SW480 (cell line): ENCODE results near the gene MTCL1.
A peak's percentile ranks its signal among the peaks of the same experiment; 100 is the strongest.
"Not testable (repeated sequence)": the region's sequence is repeated elsewhere in the genome, so short reads cannot be mapped to it uniquely, and the experiment has no call there.

Experiments used
- DNase-seq: peaks from one replicate; pipeline ENCODE4 v3.0.0-alpha.2; 2016; ENCODE audit warnings: low spot score

Gene MTCL1

DNA sequence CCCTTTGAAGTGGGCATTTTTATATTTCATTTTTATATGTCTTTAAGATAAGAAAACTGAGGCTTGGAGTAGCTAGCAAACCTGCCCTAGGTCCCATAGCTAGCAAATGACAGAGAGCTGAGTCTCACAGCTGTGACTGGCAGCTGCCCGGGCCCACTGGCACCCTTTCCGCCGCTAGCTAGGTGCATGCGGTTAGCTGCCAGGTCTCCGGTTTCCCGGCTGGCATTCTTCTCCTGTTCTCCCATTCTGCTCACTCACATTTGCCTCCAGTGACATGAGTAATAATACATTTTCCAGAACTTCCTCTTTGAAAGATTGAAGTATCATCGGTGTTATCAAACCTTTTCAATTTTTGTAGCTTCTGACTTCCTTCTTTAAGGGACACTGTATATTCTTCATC lies 38.7 kb downstream of the MTCL1 start:
- DNase-seq = no peak

DNA sequence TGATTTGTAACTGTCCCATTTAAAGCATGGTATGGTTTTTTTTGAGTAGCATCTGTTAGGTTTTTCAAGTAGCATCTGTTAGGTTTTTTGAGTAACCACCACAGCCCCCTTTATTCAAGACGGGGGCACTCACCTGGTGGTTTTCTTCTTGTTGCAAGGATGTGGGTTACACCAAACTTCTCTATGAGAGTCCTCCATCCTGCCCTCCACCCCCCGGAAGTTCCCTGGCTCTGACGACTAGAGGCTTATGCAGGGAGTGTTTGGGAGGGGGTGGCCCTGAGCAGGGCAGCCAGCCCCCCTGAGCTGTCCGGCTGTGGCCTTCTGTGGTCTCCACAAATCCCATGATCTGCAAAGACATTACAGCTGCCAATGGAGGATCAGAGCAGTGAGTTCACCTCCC lies 39.3 kb downstream of the MTCL1 start:
- no peak for DNase-seq

DNA sequence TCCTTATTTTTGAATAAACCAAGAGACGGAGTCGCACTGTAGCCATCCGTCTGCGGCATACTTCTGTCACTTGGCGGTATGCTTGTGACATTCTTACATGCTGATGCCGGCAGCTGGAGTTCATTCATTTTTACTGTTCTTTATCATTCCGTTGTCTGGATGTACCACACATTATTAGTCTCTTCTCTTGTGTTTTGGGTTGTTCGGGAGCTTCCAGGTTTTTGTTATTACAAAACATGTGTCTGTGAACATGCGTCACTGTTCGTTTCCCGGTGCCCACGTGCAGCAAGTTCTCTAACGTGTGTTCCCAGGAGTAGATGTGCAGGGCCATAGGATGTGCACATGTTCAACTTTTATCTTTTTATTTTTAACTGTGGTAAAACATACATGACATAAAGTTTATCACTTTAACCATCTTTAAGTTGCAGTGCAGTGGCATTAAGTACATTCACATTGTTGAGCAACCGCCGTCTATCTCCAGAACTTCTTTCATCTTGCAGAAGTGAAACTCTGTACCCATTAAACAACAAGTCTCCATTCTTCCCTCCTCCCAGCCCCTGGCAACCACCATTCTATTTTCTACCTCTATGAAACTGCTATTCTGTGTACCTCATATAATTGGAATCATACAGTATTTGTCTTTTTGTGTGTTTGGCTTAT lies 40.1 kb downstream of the MTCL1 start:
- DNase-seq = no peak

DNA sequence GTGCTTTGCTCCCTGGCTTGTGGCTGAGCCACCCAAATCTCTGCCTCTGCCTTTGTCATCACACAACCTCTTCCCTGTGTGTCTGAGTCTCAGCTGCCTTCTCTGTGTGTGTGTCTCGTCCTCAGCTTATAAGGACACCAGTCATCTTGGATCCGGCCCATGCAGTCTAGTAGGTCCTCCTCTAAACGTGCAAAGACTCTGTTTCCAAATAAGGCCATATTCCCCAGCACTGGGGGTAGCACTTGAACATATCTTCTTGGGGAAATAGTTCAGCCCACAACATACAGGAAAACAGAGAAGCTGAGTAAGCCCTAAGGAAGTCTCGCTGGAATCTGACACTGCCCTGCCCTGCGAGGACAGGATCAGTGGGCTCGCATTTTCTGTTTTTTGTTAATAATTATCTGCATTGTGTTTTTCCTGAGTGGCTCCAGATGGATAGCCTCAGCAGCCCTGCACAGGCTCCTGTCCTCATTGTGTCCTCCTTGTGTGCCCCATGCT lies 42.1 kb downstream of the MTCL1 start:
- no peak for DNase-seq

DNA sequence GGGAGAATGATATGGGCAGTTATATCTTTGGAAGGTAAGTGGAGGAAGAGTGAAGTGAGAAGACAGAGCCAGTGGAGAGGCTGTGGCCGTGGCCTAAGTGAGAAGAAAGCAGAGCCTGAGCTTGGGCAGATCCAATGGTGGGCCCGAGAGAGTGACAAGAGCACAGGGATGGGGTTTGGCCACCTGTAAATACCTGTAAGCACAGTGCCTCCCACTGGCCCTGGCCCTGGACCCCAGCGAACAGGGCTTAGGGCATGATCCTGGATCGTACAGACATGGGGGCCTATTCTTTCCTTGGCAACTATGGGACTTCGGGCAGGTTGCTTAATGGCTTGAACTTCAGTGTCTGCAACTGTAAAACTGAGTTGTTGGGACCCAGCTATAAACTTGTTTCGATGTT lies 44.1 kb downstream of the MTCL1 start:
- DNase-seq = no peak

DNA sequence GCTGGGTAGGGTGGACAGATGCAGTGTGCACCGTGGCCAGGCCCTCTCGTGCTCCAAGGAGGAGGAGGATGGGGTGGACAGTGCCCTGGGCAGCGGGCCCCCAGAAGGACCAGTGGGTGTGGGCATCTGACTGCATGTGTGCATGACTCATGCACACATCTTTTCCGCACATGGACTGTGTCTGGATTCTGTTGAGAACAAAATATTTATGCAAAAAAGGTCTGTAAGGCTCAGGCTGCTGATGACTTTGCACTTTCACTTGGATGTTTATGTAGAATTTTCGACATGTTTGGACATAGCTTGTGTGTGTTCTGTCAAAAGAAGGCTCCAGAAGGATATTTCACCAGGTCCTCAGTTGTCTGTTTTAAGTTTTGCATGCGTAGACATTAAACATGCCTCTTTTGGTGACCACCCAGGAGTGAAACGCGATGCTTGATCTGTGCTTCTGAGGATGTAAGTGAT lies 45.6 kb downstream of the MTCL1 start:
- no peak for DNase-seq

DNA sequence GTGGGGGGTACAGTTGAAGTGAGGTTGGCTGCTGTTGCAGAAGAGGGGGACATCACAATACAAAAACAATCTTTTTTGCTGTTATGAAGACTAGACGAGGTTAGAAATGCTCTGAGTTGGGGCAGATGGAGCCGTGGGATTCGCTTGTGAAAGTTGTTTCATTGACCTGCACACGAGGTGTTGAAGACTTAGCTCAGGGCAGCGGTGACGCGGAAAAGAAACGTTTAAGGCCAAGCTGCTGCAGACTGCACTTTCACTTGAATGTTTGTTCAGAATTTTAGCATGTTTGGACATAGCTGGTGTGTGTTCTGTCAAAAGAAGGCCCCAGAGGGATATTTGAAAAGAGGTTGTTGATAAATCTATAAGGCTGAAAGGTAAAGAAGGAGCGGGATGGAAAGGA lies 46.3 kb downstream of the MTCL1 start:
- no peak for DNase-seq

DNA sequence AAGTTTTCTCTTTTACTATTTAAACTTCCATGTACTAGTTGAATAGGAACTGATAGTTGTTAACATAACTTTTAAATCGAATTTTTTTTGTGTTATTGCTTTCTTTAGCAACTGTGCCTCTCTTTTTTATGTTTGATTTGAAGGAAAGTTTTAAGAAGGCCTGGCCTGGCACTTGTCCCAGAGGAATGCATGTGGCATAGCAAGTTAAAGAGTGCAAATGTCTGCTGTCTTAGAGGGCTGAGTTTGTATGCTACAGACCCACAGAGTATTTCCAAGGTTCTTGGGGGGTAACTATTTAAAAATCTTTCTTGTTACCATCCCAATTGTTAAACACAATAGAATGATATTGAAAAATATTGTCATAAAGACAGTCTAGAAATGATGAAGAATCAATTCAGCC lies 47.0 kb downstream of the MTCL1 start:
- DNase-seq = no peak

DNA sequence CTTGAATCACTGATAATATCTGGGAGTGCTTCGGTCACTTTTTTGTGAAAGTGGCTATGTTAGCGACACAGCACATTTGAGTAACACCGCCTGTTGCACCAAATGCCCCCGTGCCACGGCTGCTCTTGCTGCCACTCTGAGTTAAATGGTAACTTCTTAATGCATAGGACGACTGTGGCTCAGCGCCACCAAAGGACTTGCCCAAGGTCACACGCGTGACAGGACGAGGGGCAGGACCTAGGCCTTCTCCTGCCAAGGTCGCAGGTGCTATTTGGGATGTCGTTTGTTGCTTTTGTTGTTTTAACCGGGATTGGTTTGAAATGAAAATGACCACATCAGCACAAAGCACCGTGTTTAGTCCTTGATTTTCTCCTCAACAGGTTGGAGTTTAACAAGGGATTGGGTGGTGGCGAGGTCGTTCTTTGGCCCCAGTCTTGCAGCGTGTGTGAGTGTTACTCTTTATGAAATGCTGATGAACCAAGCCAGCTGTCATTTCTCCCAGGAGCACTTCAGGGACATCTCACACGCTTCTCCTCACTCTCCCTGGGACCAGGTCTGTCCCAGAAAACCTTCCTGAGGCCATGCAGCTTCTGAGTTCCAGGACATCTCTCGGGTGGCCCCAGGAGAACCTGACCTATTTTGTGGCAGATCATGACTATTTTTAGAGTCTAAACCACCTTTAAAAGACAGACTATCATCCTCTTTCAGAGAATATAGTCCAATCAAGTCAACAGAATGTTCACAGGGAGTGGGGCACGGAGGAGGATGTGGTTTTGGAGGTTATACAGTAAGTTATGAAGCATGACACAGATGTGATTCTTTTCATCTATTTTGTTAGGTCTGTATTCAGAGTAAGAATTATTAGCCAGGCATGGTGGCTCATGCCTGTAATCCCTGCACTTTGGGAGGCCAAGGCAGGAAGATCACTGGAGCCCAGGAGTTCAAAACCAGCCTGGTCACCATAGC lies 49.9 kb downstream of the MTCL1 start:
- no peak for DNase-seq

DNA sequence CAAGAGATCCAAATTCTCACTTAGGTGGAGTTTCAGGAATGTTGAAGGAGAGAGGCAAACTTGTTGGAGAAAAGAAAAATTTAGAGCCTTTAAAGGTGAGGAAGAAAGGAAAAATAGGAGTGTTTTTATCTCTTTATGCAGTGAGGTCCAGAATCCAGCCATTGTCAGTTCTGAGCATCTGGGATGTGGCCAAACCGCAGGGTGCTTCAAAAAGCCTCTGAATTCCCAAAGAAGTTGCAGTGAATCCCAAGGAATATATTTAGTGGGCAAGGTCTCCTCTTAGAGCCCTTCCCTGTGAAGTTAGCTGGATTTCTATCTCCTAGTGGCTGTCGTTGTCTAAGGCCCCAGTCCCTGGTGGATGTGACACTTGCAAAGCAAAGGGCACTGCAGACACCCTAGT lies 51.2 kb downstream of the MTCL1 start:
- DNase-seq = no peak

DNA sequence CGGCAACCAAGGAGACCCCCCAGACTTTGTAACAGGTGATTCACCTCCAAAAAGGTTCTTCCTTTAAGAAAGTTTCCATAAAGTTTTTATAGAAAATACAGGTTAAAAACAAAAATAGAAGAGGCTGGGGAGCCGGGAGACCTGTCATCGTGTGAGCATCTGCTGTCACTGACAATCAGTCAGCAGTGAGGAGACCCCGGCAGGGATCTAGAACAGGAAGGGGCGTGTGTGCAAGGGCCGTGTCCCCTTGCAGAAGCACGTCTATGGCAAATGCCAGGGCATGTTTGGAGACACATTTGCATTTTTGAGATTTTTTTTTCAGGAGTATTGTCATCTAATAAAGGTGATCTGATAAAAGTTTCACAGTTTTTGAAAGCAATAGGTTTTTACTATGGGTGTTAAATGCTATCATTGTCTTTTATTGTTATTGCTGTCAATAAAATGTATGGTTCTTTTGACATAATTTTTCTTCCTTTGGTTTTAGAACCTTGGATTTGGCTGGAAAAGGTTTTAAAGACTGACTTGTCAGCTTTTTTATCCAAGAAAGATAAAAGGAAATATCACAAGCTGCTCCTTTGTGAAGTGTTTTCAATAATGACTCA lies 52.1 kb downstream of the MTCL1 start:
- no peak for DNase-seq

DNA sequence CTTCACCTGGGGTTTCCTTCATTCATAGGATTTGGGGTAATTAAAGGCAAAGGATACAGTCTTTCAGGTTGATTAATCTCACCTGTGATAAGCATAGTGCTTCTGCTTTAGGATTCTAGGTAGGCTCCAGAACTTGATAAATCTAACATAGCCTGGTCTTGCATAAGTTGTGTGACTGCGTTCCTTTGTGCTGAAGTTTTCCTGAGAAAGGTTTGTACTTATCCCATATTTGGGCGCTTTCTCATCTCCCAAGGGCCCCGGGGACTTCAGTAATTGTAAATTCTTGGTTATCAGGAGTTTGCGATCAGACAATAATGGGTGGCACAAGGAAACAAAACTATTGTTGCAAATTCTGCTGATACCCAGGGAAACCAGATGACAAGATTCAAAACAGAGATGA lies 53.1 kb downstream of the MTCL1 start:
- no peak for DNase-seq

DNA sequence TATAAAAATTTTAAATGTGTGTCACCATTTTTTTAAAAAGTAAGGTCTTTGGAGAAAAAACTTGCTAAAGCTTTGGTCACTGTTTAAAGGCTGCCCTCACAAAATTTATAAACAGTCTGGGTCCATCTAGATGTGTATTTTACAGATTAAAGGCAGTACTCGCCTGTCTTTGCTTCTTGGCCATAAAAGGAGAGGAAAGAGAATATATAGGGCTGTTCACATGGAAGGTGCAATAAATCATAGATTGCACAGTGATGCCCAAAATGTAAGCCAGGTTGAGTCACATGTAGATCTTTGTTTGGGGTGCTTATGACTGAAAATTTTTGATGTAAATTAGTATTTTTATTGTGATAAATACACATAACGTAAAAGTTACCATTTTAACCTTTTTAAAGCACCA lies 55.6 kb downstream of the MTCL1 start:
- DNase-seq = no peak

DNA sequence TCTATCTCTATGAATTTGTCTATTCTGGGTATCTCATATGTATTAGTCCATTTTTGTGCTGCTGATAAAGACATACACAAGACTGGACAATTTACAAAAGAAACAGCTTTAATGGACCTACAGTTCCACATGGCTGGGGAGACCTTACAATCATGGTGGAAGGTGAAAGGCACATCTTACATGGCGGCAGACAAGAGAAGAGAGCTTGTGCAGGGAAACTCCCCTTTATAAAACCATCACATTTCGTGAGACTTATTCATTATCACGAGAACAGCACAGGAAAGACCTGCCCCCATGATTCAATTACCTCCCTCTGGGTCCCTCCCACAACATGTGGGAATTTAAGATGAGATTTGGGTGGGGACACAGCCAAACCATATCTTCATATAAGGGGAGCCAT lies 56.2 kb downstream of the MTCL1 start:
- not testable (repeated sequence) for DNase-seq

DNA sequence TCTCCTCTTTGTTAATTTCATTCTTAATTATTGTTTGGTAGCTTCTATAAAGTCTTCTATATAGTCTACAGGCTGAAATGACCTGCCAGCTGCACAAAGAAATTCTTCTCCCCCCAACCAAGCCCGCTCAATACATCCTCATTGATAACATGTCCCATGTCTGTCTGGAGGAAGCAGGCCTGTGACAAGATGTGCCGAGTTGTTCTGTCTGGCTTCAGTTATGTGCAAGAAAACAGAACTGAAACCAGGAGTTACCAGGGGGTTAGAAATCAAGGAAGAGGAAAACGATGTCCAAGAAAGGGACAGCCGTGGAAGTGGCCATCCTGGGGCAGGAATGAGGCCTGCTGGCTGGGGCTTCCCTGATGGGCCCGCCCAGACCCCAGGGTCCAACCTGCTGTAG lies 57.6 kb downstream of the MTCL1 start:
- no peak for DNase-seq

DNA sequence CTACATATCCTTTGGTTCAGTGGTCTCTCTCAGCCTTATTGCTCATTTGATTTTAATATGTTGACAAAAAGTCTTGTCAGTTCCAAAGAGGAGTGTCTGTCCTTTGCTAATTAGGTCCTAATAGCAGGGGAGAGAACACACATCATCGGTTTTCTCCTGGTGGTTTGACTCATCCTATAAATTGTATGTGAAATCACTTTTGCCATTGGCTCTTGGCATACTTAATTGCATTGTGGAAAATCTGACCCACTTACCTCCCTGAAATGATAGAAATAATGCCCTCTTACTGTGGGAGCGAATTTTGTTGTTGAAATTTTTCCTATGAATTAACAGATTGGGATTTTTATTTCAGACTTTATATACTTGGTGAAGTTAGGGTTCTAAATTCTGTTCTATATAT lies 58.3 kb downstream of the MTCL1 start:
- no peak for DNase-seq

DNA sequence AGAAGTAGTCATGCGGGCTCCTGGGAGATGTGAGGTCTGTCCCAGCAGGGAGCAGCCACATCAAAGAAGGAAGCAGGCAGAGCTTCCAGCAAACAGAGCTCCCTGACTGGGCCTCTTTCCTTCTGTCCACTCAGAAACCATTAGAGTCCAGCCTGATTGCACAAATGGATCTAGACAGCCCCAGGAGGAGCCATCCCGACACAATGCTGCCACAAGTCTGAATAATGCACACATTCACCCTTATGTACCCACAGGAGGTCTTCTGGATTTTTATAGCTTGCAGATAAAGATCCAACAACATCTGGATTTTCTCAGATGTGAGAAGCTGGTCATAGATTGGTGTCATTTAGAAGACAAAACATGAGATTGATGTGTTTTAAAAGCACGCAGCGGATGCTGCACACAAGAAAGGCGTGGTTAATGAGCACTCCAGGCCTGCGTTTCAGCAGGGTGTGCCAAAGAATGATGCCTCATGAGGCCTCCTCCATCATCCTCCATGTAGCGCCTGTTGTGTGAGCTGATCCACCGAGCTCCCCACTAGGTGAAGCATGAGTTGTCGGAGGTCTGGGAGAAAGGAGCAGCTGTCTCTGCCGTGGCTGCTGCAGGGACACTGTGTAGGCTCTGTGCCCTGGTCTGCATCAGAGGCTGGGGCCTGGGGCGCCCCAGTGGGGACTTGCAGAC lies 60.6 kb downstream of the MTCL1 start:
- peak; percentile 46 for DNase-seq

DNA sequence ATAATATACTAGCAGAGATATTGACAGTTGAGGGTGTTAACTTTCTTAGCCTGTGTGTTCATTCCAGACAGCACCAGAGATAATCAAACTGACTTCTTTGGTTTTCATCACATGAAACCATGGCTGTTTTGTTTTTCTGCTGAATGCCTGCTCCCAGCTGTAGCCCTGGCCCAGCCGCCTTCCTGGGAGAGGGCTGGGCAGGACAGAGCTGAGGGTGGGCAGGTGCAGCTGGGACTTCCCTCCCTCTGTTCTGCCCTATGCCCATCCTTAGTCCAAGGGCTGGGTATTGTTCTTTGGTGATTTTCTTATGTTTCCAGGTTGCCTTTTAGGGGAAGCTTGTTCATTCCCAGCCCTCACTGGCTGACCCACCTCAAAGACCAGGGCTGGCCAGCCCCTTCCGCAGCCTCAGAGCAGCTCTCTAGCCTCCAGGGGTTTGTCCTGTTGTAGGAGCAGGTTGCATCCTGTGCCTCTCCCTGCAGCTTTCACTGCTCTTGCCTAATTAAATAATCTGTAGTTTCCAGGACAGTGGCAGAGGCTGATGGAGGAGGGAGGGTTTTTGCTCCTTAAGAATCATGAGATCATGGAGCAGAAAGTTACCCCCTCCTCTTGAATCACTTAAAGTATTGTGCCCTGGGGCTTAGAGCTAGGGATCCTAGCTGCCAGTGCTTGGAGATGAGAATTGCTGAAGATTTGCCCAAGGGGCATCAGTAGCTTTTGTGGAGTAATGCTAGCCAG lies 61.4 kb downstream of the MTCL1 start:
- no peak for DNase-seq

DNA sequence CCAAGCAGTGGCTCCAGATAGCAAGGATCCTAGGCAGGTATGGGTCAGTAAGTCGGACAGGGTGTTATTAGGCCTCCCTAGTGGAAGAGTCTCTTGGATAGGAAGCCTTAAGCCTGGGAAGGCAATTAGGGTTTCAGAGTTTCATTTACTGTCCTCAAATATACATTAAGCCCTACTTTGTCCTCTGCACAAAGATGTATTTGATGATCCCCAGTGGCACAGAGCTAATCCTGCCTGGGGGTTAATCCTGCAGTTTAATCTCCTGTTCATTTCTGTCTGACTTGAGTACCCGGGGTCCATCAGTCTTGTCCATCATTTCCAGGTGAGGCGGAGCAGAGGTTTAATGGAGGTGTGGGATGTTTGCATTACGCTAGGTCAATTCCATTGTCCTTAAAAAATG lies 62.0 kb downstream of the MTCL1 start:
- no peak for DNase-seq

DNA sequence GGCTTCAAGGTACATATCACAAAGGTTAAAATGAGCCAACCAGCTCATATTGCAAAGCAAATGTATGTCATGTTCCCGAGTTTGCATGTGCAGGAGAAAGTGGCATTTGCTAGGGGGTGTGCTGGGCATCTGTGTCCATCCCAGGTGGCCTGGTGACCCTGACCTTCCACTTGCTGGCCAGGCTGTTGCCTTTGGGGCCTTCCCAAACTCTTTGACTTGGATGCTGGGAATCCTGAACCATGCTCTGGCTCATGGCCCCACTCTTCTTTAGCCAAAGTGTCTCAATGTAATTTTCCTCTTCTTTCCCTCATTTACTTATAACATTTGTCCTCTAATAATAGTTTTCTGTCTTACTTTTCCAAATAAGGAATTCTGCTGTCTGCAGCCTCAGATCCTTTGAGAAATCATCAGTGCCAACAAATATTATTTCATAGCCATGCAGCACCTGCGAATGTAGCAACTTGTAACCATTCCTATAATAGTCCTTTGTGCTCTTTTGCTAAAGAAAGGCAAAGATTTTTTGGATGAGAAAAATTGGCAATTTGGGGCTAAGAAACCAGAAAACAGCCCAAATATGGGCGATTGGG lies 64.2 kb downstream of the MTCL1 start:
- DNase-seq = no peak

DNA sequence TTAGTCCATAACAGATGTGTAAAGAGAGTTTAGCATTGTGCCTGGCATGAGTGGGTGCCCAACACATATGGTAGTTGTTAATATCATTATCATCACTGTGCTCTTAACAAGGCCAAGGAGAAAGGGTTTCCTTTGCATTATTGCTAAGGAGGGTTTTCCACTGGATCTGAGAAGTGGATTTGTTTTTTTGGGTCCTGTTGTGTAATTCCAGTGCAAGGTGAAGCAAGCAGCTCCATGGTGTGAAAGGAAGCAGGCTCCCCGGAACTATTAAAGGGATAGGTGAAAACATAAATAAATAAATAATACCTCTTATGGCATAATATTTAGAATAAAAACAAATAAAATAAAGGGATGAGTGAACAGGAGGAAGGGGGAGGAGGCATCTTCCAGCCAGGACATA lies 65.3 kb downstream of the MTCL1 start:
- no peak for DNase-seq
